GM23338 (cell line): Measurements from ENCODE around the gene STING1. TPM values are rescaled to one million over a fixed set of nuclear protein-coding genes. Genes with fewer than 3 reads are reported as not detected.
"Not testable (repeated sequence)": the region's sequence is repeated elsewhere in the genome, so short reads cannot be mapped to it uniquely, and the experiment has no call there.

ENCODE experiments used
- ATAC-seq: fragments of 200-7000 bp; cut with Tn5 transposase; 3 replicates; pipeline ENCODE4 v1.9.1; 2020
- DNase-seq: peaks from one replicate; pipeline ENCODE4 v3.0.0-alpha.2; 2015; ENCODE audit warnings: low spot score
- H2AFZ ChIP-seq: fragments of 200-600 bp; sonication (generic); 2 replicates; pipeline ENCODE4 v1.8.0; 2016; ENCODE audit warnings: antibody characterized with exemption, mild to moderate bottlenecking, moderate library complexity
- H3F3A ChIP-seq: fragments of 200-600 bp; sonication (generic); replicated peaks from 2 replicates; pipeline ENCODE4 v1.8.0; 2017; ENCODE audit warnings: antibody characterized with exemption, mixed run types, low read depth
- H3K27ac ChIP-seq: fragments of 200-600 bp; sonication (generic); 2 replicates; pipeline ENCODE4 v1.6.1; 2016; ENCODE audit warnings: low read depth
- H3K27me3 ChIP-seq: fragments of 200-600 bp; sonication (generic); 2 replicates; pipeline ENCODE4 v1.8.0; 2016; ENCODE audit warnings: mild to moderate bottlenecking, mixed run types, moderate library complexity; ENCODE audit not compliant: insufficient read depth
- H3K36me3 ChIP-seq: fragments of 200-600 bp; sonication (generic); 2 replicates; pipeline ENCODE4 v1.8.0; 2016; ENCODE audit warnings: mild to moderate bottlenecking; ENCODE audit not compliant: insufficient read depth
- H3K4me1 ChIP-seq: fragments of 200-600 bp; sonication (generic); 2 replicates; pipeline ENCODE4 v1.8.0; 2016; ENCODE audit warnings: mild to moderate bottlenecking, moderate library complexity; ENCODE audit not compliant: insufficient read depth
- H3K4me2 ChIP-seq: fragments of 200-600 bp; sonication (generic); 2 replicates; pipeline ENCODE4 v1.7.1; 2017; ENCODE audit warnings: mixed run types
- H3K4me3 ChIP-seq: fragments of 200-600 bp; sonication (generic); 2 replicates; pipeline ENCODE4 v1.6.1; 2016; ENCODE audit warnings: mixed run types
- H3K79me2 ChIP-seq: fragments of 200-600 bp; sonication (generic); replicated peaks from 2 replicates; pipeline ENCODE4 v1.8.0; 2017; ENCODE audit warnings: mild to moderate bottlenecking; ENCODE audit not compliant: insufficient read depth
- H3K9me2 ChIP-seq: fragments of 200-600 bp; sonication (generic); 2 replicates; pipeline ENCODE4 v1.8.0; 2017; ENCODE audit not compliant: insufficient read depth
- H4K20me1 ChIP-seq: fragments of 200-600 bp; sonication (generic); replicated peaks from 2 replicates; pipeline ENCODE4 v1.8.0; 2017; ENCODE audit warnings: mild to moderate bottlenecking; ENCODE audit not compliant: insufficient read depth
- H3K27ac Mint-ChIP-seq: 2 replicates; pipeline ENCODE4 v1.8.0; 2020; ENCODE audit warnings: inconsistent platforms, mild to moderate bottlenecking, moderate library complexity, mixed read lengths
- H3K27me3 Mint-ChIP-seq: 3 replicates; pipeline ENCODE4 v1.8.0; 2022; ENCODE audit warnings: low read depth, mild to moderate bottlenecking, moderate library complexity, mixed read lengths, inconsistent platforms; ENCODE audit not compliant: insufficient read depth, poor library complexity
- H3K36me3 Mint-ChIP-seq: 3 replicates; pipeline ENCODE4 v1.8.0; 2021; ENCODE audit warnings: low read depth, mild to moderate bottlenecking, inconsistent platforms, moderate library complexity, mixed read lengths
- H3K4me1 Mint-ChIP-seq: 3 replicates; pipeline ENCODE4 v1.8.0; 2020; ENCODE audit warnings: mild to moderate bottlenecking, inconsistent platforms, mixed read lengths
- H3K4me3 Mint-ChIP-seq: 3 replicates; pipeline ENCODE4 v1.8.0; 2021; ENCODE audit warnings: moderate library complexity, mild to moderate bottlenecking, inconsistent platforms, mixed read lengths
- H3K9me3 Mint-ChIP-seq: 3 replicates; pipeline ENCODE4 v1.8.0; 2020; ENCODE audit warnings: moderate library complexity, mild to moderate bottlenecking, inconsistent platforms, mixed read lengths
- EZH2 ChIP-seq: fragments of 200-600 bp; sonication (generic); IDR thresholded peaks from one replicate; pipeline ENCODE4 v1.8.0; 2017; ENCODE audit warnings: antibody characterized with exemption, mild to moderate bottlenecking, low read depth; ENCODE audit not compliant: unreplicated experiment
- EZH2phosphoT487 ChIP-seq: fragments of 200-600 bp; sonication (generic); IDR thresholded peaks from one replicate; pipeline ENCODE4 v1.8.1; 2018; ENCODE audit warnings: antibody characterized with exemption; ENCODE audit not compliant: unreplicated experiment
- JUNB ChIP-seq: IDR thresholded peaks from one replicate; pipeline ENCODE4 v1.6.1; 2016; ENCODE audit warnings: antibody characterized with exemption; ENCODE audit not compliant: unreplicated experiment
- NANOG ChIP-seq: IDR thresholded peaks from 2 replicates; pipeline ENCODE4 v1.6.1; 2016; ENCODE audit warnings: antibody characterized with exemption, borderline replicate concordance
- POLR2AphosphoS5 ChIP-seq: IDR thresholded peaks from 2 replicates; pipeline ENCODE4 v1.6.1; 2016; ENCODE audit warnings: antibody characterized with exemption, low read depth
- STAT1 ChIP-seq: IDR thresholded peaks from one replicate; pipeline ENCODE4 v1.6.1; 2016; ENCODE audit warnings: antibody characterized with exemption; ENCODE audit not compliant: unreplicated experiment
- ZNF114 ChIP-seq: fragments of 250-450 bp; sonication (Bioruptor Pico); IDR thresholded peaks from 2 replicates; pipeline ENCODE4 v1.5.0; 2020; ENCODE audit warnings: mild to moderate bottlenecking, moderate library complexity
- ZNF331 ChIP-seq: fragments of 250-450 bp; sonication (Bioruptor Pico); IDR thresholded peaks from 2 replicates; pipeline ENCODE4 v1.5.0; 2020; ENCODE audit warnings: low read depth, mild to moderate bottlenecking, moderate library complexity
- polyA plus RNA-seq: library from polyadenylated mRNA; unstranded; fragments of >200 nt; fragmentation: Nextera tagmentation; extraction: Ambion mirVana; gene quantifications from 2 replicates; pipeline ENCODE4 v1.2.1, GENCODE V29; 2016
- total RNA-seq: library from RNA; depleted of rRNA; stranded (reverse); fragments of >200 nt; shearing (Covaris generic); gene quantifications from 2 replicates; pipeline ENCODE4 v1.2.3, GENCODE V29; 2014
- TF ChIP-seq, protein P1 (sequence below): IDR thresholded peaks from one replicate; pipeline ENCODE4 v1.6.1; 2018; ENCODE audit warnings: antibody characterized with exemption; ENCODE audit not compliant: unreplicated experiment
- TF ChIP-seq, protein P2 (sequence below), 2 experiments: fragments of 200-600 bp in 1 of 2; sonication (generic) in 1 of 2; conservative IDR thresholded peaks; 2 replicates each; pipeline versions ENCODE4 v1.5.1 to v1.6.1; 2016 to 2017; ENCODE audit warnings: antibody characterized with exemption in 2 of 2, low read depth in 2 of 2, mild to moderate bottlenecking in 2 of 2, moderate library complexity in 1 of 2
- TF ChIP-seq, protein P3 (sequence below): IDR thresholded peaks from 2 replicates; pipeline ENCODE4 v1.6.1; 2016; ENCODE audit warnings: antibody characterized with exemption

Gene STING1
- total and polyA plus RNA-seq, 2 experiments from 2014 or later: 0.66 TPM; not detected in 1

DNA sequence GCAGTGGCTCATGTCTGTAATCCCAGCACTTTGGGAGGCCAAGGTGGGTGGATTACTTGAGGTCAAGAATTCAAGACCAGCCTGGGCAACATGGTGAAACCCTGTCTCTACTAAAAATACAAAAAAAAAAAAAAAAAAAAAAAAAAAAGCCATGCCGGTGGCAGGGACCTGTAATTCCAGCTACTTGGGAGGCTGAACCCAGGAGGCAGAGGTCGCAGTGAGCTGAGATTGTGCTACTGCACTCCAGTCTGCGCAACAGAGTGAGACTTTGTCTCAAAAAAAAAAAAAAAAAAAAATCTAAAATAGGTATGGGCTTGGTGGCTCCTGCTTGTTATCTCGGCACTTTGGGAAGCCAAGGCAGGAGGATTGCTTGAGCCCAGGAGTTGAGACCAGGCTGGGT lies 2.8 kb downstream of the STING1 start:
- H3F3A ChIP-seq, H3K79me2 ChIP-seq, H3K4me3 Mint-ChIP-seq, H3K4me1 ChIP-seq, H3K27me3 ChIP-seq, H3K4me3 ChIP-seq, H3K9me3 Mint-ChIP-seq, ATAC-seq, H3K27ac ChIP-seq, H3K36me3 ChIP-seq, H4K20me1 ChIP-seq, H3K9me2 ChIP-seq, H2AFZ ChIP-seq, DNase-seq, H3K4me2 ChIP-seq, H3K36me3 Mint-ChIP-seq, H3K27ac Mint-ChIP-seq: not testable (repeated sequence)
- H3K27me3 Mint-ChIP-seq: peaks cover 13% of the 10 kb centered on the region
- peaks cover 12% of the 10 kb centered on the region for H3K4me1 Mint-ChIP-seq

DNA sequence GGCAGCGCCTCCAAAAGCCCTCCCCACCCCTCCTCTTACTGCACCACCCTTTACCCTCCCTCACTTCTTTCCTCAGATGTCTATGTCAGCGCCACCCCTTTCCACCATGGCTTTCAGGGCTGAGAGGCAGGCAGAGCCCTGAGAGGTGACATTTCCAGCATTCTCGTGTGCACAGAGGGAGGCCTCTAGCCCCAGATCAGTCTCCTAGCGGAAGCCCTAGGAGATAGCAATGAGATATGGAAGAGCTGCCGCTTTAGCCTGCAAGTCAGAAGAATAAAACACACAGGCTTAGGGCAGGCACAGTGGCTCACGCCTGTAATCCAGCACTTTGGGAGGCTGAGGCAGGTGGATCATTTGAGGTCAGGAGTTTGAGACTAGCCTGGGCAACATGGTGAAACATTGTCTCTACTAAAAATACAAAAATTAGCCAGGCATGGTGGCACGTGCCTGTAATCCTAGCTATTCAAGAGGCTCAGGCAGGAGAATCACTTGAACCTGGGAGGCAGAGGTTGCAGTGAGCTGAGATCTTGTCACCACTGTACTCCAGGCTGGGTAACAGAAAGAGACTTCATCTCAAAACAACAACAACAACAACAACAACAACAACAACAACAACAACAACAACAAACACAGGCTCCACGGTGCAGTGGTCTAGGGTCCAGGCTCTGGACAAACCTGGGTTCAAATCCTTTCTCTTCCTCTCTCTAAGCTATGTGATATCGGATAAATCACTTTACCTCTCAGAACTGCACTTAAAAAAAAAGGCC lies 3.7 kb downstream of the STING1 start:
- H3K27me3 ChIP-seq, H3K4me3 ChIP-seq, H3K9me2 ChIP-seq, H3K4me2 ChIP-seq, H3K36me3 Mint-ChIP-seq, H3F3A ChIP-seq, H3K79me2 ChIP-seq, H3K9me3 Mint-ChIP-seq, H3K4me3 Mint-ChIP-seq, ATAC-seq, H3K36me3 ChIP-seq, H3K4me1 ChIP-seq, DNase-seq, H4K20me1 ChIP-seq, H3K27ac Mint-ChIP-seq: not testable (repeated sequence)
- Mint-ChIP-seq H3K4me1 (peaks cover 11% of the 10 kb centered on the region), H3K27me3 (peaks cover 12% of the 10 kb centered on the region)
- Histone ChIP-seq H3K27ac (0 out of 2 replicates have a peak overlapping the region, but pooled peaks have one; percentile 63), H2AFZ (peak overlapping the region; percentile 18; the same call in 1 of the 2 replicates)

DNA sequence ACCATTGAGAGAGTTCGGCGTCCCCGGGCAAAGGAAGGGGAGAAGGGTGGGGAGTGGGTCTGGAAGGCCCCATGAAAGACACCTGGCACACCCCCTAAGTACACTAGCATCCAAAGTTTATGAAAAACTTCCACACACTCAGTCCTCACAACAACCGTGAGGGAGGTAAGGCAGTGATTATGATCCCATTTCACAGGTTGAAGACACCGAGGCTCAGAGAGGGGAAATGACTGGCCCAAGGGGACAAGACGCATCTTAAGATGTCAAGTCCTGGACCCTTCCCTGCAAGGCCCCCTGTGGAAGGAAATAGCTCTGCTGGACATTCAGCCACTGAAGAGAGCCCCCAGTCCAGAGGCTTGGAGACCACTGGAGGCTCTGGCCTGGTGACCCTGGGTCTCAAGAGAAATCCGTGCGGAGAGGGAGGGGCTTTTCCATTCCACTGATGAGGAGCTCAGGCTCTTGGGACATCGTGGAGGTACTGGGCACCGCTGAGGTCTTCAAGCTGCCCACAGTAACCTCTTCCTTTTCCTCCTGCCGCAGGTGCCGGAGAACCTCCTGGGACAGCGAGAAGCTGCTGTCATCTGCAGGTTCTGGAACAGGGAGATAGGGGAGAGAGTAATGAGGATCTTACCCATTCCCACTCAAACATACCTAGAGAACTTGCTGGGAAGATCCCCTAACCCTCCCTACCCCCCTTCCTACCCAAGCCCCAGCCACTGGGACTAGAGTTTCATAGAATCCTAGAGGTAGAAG lies 6.5 kb downstream of the STING1 start:
- no peak for DNase-seq
- Mint-ChIP-seq H3K27ac (no peak overlapping the region), H3K27me3 (peaks cover 22% of the 10 kb centered on the region), H3K4me3 (no peak overlapping the region), H3K4me1 (peaks cover 25% of the 10 kb centered on the region), H3K36me3 (no peaks in the 10 kb centered on the region; the same call in 2 of the 3 replicates), H3K9me3 (no peaks in the 10 kb centered on the region)
- Histone ChIP-seq H3K4me2 (no peak overlapping the region), H3K79me2 (no peaks in the 10 kb centered on the region), H2AFZ (no peak overlapping the region), H3F3A (no peaks in the 10 kb centered on the region), H3K27ac (no peak overlapping the region), H3K4me1 (peaks cover 17% of the 10 kb centered on the region), H3K4me3 (no peak overlapping the region), H3K27me3 (no peaks in the 10 kb centered on the region), H3K36me3 (no peaks in the 10 kb centered on the region), H3K9me2 (no peaks in the 10 kb centered on the region), H4K20me1 (no peaks in the 10 kb centered on the region)
- no peak for ATAC-seq
- TF ChIP-seq EZH2: no peak
- TF ChIP-seq ZNF331 (CRISPR knock-in tag): no peak
- TF ChIP-seq, protein P1, sequence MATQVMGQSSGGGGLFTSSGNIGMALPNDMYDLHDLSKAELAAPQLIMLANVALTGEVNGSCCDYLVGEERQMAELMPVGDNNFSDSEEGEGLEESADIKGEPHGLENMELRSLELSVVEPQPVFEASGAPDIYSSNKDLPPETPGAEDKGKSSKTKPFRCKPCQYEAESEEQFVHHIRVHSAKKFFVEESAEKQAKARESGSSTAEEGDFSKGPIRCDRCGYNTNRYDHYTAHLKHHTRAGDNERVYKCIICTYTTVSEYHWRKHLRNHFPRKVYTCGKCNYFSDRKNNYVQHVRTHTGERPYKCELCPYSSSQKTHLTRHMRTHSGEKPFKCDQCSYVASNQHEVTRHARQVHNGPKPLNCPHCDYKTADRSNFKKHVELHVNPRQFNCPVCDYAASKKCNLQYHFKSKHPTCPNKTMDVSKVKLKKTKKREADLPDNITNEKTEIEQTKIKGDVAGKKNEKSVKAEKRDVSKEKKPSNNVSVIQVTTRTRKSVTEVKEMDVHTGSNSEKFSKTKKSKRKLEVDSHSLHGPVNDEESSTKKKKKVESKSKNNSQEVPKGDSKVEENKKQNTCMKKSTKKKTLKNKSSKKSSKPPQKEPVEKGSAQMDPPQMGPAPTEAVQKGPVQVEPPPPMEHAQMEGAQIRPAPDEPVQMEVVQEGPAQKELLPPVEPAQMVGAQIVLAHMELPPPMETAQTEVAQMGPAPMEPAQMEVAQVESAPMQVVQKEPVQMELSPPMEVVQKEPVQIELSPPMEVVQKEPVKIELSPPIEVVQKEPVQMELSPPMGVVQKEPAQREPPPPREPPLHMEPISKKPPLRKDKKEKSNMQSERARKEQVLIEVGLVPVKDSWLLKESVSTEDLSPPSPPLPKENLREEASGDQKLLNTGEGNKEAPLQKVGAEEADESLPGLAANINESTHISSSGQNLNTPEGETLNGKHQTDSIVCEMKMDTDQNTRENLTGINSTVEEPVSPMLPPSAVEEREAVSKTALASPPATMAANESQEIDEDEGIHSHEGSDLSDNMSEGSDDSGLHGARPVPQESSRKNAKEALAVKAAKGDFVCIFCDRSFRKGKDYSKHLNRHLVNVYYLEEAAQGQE: no peak
- no peak for TF ChIP-seq EZH2phosphoT487
- TF ChIP-seq JUNB: no peak
- no peak for TF ChIP-seq NANOG
- no peak for TF ChIP-seq STAT1
- TF ChIP-seq POLR2AphosphoS5: no peak
- no peak for TF ChIP-seq ZNF114
- TF ChIP-seq, protein P2, sequence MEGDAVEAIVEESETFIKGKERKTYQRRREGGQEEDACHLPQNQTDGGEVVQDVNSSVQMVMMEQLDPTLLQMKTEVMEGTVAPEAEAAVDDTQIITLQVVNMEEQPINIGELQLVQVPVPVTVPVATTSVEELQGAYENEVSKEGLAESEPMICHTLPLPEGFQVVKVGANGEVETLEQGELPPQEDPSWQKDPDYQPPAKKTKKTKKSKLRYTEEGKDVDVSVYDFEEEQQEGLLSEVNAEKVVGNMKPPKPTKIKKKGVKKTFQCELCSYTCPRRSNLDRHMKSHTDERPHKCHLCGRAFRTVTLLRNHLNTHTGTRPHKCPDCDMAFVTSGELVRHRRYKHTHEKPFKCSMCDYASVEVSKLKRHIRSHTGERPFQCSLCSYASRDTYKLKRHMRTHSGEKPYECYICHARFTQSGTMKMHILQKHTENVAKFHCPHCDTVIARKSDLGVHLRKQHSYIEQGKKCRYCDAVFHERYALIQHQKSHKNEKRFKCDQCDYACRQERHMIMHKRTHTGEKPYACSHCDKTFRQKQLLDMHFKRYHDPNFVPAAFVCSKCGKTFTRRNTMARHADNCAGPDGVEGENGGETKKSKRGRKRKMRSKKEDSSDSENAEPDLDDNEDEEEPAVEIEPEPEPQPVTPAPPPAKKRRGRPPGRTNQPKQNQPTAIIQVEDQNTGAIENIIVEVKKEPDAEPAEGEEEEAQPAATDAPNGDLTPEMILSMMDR (conservative IDR thresholded peaks at IDR 0.05; ENCODE audit: low read depth in 2 of 2): no peak
- TF ChIP-seq, protein P3, sequence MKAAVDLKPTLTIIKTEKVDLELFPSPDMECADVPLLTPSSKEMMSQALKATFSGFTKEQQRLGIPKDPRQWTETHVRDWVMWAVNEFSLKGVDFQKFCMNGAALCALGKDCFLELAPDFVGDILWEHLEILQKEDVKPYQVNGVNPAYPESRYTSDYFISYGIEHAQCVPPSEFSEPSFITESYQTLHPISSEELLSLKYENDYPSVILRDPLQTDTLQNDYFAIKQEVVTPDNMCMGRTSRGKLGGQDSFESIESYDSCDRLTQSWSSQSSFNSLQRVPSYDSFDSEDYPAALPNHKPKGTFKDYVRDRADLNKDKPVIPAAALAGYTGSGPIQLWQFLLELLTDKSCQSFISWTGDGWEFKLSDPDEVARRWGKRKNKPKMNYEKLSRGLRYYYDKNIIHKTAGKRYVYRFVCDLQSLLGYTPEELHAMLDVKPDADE: no peak
